ENCODE data around the gene ATXN1.

ATXN1 gene

GRCh38 chr6:16412982-16413381 is 348.3 kb downstream of the ATXN1 start:
- Histone ChIP-seq H3K27ac (replicated peaks; ENCODE audit: low read length) (no peak overlapping the region), H2BK120ac (ENCODE audit: low read depth, low read length) (no peak overlapping the region), H3K4ac (ENCODE audit: low read length) (no peak overlapping the region), H4K91ac (ENCODE audit: low read depth, low read length, poor library complexity) (no peak overlapping the region), H2BK15ac (ENCODE audit: low read length) (no peak overlapping the region), H3K18ac (ENCODE audit: low read length) (no peak overlapping the region), H3K4me1 (ENCODE audit: control insufficient read depth in 2 of 2, insufficient read depth in 1 of 2, low read depth in 1 of 2, low read length in 2 of 2) (peaks cover 0 to 12% of the 10 kb centered on the region in 2 donors), H3K9ac (ENCODE audit: low read depth, low read length, poor library complexity) (no peak overlapping the region), H3K9me3 (replicated peaks in 1 of 2; ENCODE audit: control insufficient read depth in 2 of 2, insufficient read depth in 1 of 2, low read depth in 1 of 2, low read length in 2 of 2) (no peaks in the 10 kb centered on the region), H3K14ac (ENCODE audit: low read length) (no peak overlapping the region), H2AFZ (ENCODE audit: low read length) (no peak overlapping the region), H3K36me3 (replicated peaks in 1 of 2; ENCODE audit: control insufficient read depth in 2 of 2, insufficient read depth in 2 of 2, low read length in 2 of 2) (no peaks in the 10 kb centered on the region), H2BK12ac (ENCODE audit: low read length) (no peak overlapping the region), H3K27me3 (ENCODE audit: control insufficient read depth in 3 of 3, insufficient read depth in 3 of 3, low read depth in 1 of 3, low read length in 3 of 3) (no peaks in the 10 kb centered on the region), H3K4me3 (ENCODE audit: low read length in 2 of 2) (no peak overlapping the region), H3K79me1 (ENCODE audit: low read depth, low read length) (no peaks in the 10 kb centered on the region), H4K8ac (ENCODE audit: low read depth, low read length) (no peak overlapping the region), H3K4me2 (ENCODE audit: insufficient read depth, low read length, poor library complexity, severe bottlenecking) (no peak overlapping the region), H2BK5ac (ENCODE audit: low read length) (no peak overlapping the region), H2AK5ac (ENCODE audit: low read depth, low read length) (no peak overlapping the region), H3K23ac (ENCODE audit: low read depth, low read length, poor library complexity) (no peak overlapping the region)
- no CpG with 5 or more reads among the region's 3 CpGs for WGBS, 2 donors (ENCODE audit: extremely low coverage in 2 of 2, insufficient read length in 2 of 2, insufficient replicate concordance in 1 of 2)
- DNase-seq (ENCODE audit: low spot score), result no peak

- Histone ChIP-seq H3K4ac (ENCODE audit: low read length) (no peak overlapping the region), H4K91ac (ENCODE audit: low read depth, low read length, poor library complexity) (no peak overlapping the region), H3K9me3 (replicated peaks in 1 of 2; ENCODE audit: control insufficient read depth in 2 of 2, insufficient read depth in 1 of 2, low read depth in 1 of 2, low read length in 2 of 2) (no peaks in the 10 kb centered on the region), H3K79me1 (ENCODE audit: low read depth, low read length) (no peaks in the 10 kb centered on the region), H2BK5ac (ENCODE audit: low read length) (no peak overlapping the region), H3K36me3 (replicated peaks in 1 of 2; ENCODE audit: control insufficient read depth in 2 of 2, insufficient read depth in 2 of 2, low read length in 2 of 2) (no peaks in the 10 kb centered on the region), H2AK5ac (ENCODE audit: low read depth, low read length) (no peak overlapping the region), H2BK120ac (ENCODE audit: low read depth, low read length) (no peak overlapping the region), H3K14ac (ENCODE audit: low read length) (no peak overlapping the region), H4K8ac (ENCODE audit: low read depth, low read length) (no peak overlapping the region), H3K4me3 (ENCODE audit: low read length in 2 of 2) (no peak overlapping the region), H3K23ac (ENCODE audit: low read depth, low read length, poor library complexity) (no peak overlapping the region), H2BK12ac (ENCODE audit: low read length) (no peak overlapping the region), H3K4me2 (ENCODE audit: insufficient read depth, low read length, poor library complexity, severe bottlenecking) (no peak overlapping the region), H2BK15ac (ENCODE audit: low read length) (no peak overlapping the region), H3K27me3 (ENCODE audit: control insufficient read depth in 3 of 3, insufficient read depth in 3 of 3, low read depth in 1 of 3, low read length in 3 of 3) (no peaks in the 10 kb centered on the region), H3K27ac (replicated peaks; ENCODE audit: low read length) (no peak overlapping the region), H3K4me1 (ENCODE audit: control insufficient read depth in 2 of 2, insufficient read depth in 1 of 2, low read depth in 1 of 2, low read length in 2 of 2) (peaks cover 0 to 12% of the 10 kb centered on the region in 2 donors), H3K18ac (ENCODE audit: low read length) (no peak overlapping the region), H2AFZ (ENCODE audit: low read length) (no peak overlapping the region), H3K9ac (ENCODE audit: low read depth, low read length, poor library complexity) (no peak overlapping the region)
- no peak for DNase-seq (ENCODE audit: low spot score)
- WGBS, 2 donors (ENCODE audit: extremely low coverage in 2 of 2, insufficient read length in 2 of 2, insufficient replicate concordance in 1 of 2), result no CpG with 5 or more reads among the region's 4 CpGs
Observed at GRCh38 chr6:16412171-16412570, 349.1 kb downstream of the ATXN1 start.

DNA sequence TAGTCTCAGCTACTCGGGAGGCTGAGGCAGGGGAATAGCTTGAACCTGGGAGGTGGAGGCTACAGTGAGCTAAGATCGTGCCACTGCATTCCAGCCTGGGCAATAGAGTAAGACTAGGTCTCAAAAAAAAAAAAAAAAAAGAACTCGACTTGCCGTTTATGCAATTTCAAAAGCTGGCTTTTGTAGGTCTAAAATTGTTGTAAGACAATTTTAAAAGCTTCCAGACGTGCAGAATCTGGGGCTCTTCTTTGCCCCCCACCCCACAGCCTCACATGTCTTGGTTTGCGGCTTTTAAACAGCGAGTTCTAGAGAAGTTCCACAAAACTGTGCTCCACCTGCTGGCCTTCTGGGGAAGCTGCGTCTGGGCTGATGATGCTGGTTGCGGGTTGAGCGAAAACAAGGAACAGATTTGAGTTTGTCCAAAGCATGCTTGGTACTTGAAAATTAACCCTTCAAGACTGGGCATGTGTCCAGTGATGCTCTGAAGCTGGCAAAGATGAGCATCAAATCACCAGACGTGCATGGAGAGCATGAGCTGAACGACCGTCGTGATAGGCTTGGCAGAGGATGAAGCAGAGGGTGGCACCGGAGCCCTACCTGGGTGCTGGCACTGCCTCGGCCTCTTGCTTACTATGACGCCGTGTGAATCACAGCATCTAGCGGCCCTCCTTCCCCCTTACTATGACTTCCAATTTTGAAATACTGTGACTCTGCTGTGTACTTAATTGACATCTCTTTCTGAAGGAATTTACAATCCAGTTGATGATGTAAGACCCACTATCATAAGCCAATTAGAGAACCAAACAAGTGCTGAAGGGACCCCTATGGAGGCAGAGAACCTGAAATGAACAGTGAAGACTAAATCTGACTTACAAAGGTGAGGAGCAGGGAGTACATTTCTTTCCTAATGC is 351.5 kb downstream of the ATXN1 start:
- no peaks in the 10 kb centered on the region for H3K27me3 ChIP-seq (ENCODE audit: control insufficient read depth in 3 of 3, insufficient read depth in 3 of 3, low read depth in 1 of 3, low read length in 3 of 3)
- H4K91ac ChIP-seq (ENCODE audit: low read depth, low read length, poor library complexity), result no peak overlapping the region
- H2BK120ac ChIP-seq (ENCODE audit: low read depth, low read length), result no peak overlapping the region
- no peaks in the 10 kb centered on the region for H3K9me3 ChIP-seq (replicated peaks in 1 of 2; ENCODE audit: control insufficient read depth in 2 of 2, insufficient read depth in 1 of 2, low read depth in 1 of 2, low read length in 2 of 2)
- no peak overlapping the region for H3K14ac ChIP-seq (ENCODE audit: low read length)
- no peak overlapping the region for H3K9ac ChIP-seq (ENCODE audit: low read depth, low read length, poor library complexity)
- no peak overlapping the region for H3K23ac ChIP-seq (ENCODE audit: low read depth, low read length, poor library complexity)
- no peak overlapping the region for H2BK5ac ChIP-seq (ENCODE audit: low read length)
- no peak overlapping the region for H3K4ac ChIP-seq (ENCODE audit: low read length)
- WGBS, 2 donors (ENCODE audit: extremely low coverage in 2 of 2, insufficient read length in 2 of 2, insufficient replicate concordance in 1 of 2), result no CpG with 5 or more reads among the region's 19 CpGs
- H2AK5ac ChIP-seq (ENCODE audit: low read depth, low read length), result no peak overlapping the region
- H2AFZ ChIP-seq (ENCODE audit: low read length), result no peak overlapping the region
- H4K8ac ChIP-seq (ENCODE audit: low read depth, low read length), result no peak overlapping the region
- no peak overlapping the region for H3K4me3 ChIP-seq (ENCODE audit: low read length in 2 of 2)
- H3K36me3 ChIP-seq (replicated peaks in 1 of 2; ENCODE audit: control insufficient read depth in 2 of 2, insufficient read depth in 2 of 2, low read length in 2 of 2), result no peaks in the 10 kb centered on the region
- no peaks in the 10 kb centered on the region for H3K79me1 ChIP-seq (ENCODE audit: low read depth, low read length)
- H3K18ac ChIP-seq (ENCODE audit: low read length), result no peak overlapping the region
- H3K4me2 ChIP-seq (ENCODE audit: insufficient read depth, low read length, poor library complexity, severe bottlenecking), result no peak overlapping the region
- peaks cover 0 to 12% of the 10 kb centered on the region in 2 donors for H3K4me1 ChIP-seq (ENCODE audit: control insufficient read depth in 2 of 2, insufficient read depth in 1 of 2, low read depth in 1 of 2, low read length in 2 of 2)
- no peak overlapping the region for H2BK12ac ChIP-seq (ENCODE audit: low read length)
- H2BK15ac ChIP-seq (ENCODE audit: low read length), result no peak overlapping the region
- no peak overlapping the region for H3K27ac ChIP-seq (replicated peaks; ENCODE audit: low read length)
- DNase-seq (ENCODE audit: low spot score), result peak; percentile 38

DNA sequence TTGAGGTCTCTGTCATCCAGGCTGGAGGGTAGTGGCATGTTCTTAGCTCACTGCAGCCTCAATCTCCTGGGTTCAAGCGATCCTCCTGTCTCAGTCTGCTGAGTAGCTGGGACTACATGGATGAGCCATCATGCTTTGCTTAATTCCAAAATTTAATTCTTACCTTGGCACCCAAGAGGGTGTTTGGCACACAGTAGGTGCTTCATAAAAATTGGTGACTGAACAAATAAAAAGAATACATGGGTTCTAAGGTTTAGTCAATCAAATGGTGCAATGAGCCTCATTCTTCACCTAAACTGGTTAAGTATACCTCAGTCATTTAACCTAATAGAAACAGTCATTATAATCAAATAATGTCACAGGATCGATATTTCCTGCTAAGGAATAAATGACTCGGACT is 352.5 kb downstream of the ATXN1 start:
- H3K36me3 ChIP-seq (replicated peaks in 1 of 2; ENCODE audit: control insufficient read depth in 2 of 2, insufficient read depth in 2 of 2, low read length in 2 of 2), result no peaks in the 10 kb centered on the region
- H2BK12ac ChIP-seq (ENCODE audit: low read length), result no peak overlapping the region
- H2BK15ac ChIP-seq (ENCODE audit: low read length), result no peak overlapping the region
- no peak for DNase-seq (ENCODE audit: low spot score)
- H2BK120ac ChIP-seq (ENCODE audit: low read depth, low read length), result no peak overlapping the region
- no peaks in the 10 kb centered on the region for H3K27me3 ChIP-seq (ENCODE audit: control insufficient read depth in 3 of 3, insufficient read depth in 3 of 3, low read depth in 1 of 3, low read length in 3 of 3)
- H2AK5ac ChIP-seq (ENCODE audit: low read depth, low read length), result no peak overlapping the region
- H3K9me3 ChIP-seq (replicated peaks in 1 of 2; ENCODE audit: control insufficient read depth in 2 of 2, insufficient read depth in 1 of 2, low read depth in 1 of 2, low read length in 2 of 2), result no peaks in the 10 kb centered on the region
- H4K8ac ChIP-seq (ENCODE audit: low read depth, low read length), result no peak overlapping the region
- H3K23ac ChIP-seq (ENCODE audit: low read depth, low read length, poor library complexity), result no peak overlapping the region
- H3K18ac ChIP-seq (ENCODE audit: low read length), result no peak overlapping the region
- no peak overlapping the region for H3K4me2 ChIP-seq (ENCODE audit: insufficient read depth, low read length, poor library complexity, severe bottlenecking)
- H2AFZ ChIP-seq (ENCODE audit: low read length), result no peak overlapping the region
- no peak overlapping the region for H2BK5ac ChIP-seq (ENCODE audit: low read length)
- no peak overlapping the region for H3K9ac ChIP-seq (ENCODE audit: low read depth, low read length, poor library complexity)
- no peaks in the 10 kb centered on the region for H3K79me1 ChIP-seq (ENCODE audit: low read depth, low read length)
- H3K27ac ChIP-seq (replicated peaks; ENCODE audit: low read length), result no peak overlapping the region
- WGBS, 2 donors (ENCODE audit: extremely low coverage in 2 of 2, insufficient read length in 2 of 2, insufficient replicate concordance in 1 of 2), result no CpG with 5 or more reads among the region's 3 CpGs
- no peak overlapping the region for H3K4ac ChIP-seq (ENCODE audit: low read length)
- peaks cover 5 to 10% of the 10 kb centered on the region in 2 donors for H3K4me1 ChIP-seq (ENCODE audit: control insufficient read depth in 2 of 2, insufficient read depth in 1 of 2, low read depth in 1 of 2, low read length in 2 of 2)
- H3K14ac ChIP-seq (ENCODE audit: low read length), result no peak overlapping the region
- no peak overlapping the region for H3K4me3 ChIP-seq (ENCODE audit: low read length in 2 of 2)
- no peak overlapping the region for H4K91ac ChIP-seq (ENCODE audit: low read depth, low read length, poor library complexity)
